Fibroblast of mammary gland (primary cell): ENCODE results near the gene ZNRF3.

Experiments
- DNase-seq: peaks from one replicate; pipeline ENCODE4 v3.0.0-alpha.2; 2010; ENCODE audit warnings: low read depth
- H3K4me3 ChIP-seq: 2 replicates; pipeline ENCODE4 v1.5.1; 2011; ENCODE audit warnings: low read depth, mild to moderate bottlenecking, low read length, moderate library complexity; ENCODE audit not compliant: control insufficient read depth
- CTCF ChIP-seq: conservative IDR thresholded peaks from 2 replicates; pipeline ENCODE4 v1.5.1; 2011; ENCODE audit warnings: low read depth, low read length, inconsistent platforms; ENCODE audit not compliant: control insufficient read depth, insufficient read depth

Gene ZNRF3

DNA sequence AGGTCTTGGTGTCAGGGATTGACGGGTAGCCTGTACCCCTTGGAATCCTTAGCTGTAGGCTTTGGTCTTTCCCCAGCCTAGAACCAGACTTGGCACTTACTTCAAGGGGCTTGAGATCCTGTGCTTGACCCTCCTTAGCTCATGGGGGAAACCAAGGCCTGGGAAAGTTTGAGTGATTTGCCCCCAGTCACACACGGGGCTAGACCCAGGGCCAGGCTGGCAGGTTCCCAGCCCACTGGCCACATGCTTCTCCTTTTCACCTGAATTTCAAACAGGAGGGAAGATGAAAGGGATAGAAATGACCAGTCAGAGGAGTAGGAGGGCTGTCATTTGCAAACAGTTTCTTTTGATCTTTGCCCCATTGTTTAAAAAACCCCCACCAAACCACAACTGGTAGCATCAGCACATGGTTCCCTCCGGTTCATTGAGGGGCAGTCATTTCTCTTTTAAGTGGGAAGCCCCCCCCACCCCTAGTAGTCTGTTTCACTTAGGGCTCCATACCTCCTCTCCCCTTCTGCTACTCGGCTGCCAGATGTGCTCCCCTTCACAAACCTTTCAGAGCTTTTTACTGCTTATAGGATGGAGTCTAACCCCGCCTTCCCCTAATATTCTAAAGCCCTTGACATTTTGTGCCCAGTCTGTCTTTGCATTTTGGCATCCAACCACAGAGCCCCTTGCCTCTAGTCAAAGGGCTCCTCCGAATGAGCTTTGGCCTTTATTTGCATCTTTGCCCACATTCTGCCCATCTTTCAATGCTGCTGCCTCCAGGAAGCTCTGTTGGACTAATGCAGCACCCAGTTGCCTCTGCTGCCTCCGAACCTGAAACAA, 37.6 kb downstream of the ZNRF3 start:
- DNase-seq, result no peak
- TF ChIP-seq CTCF, result no peak
- no peak overlapping the region for H3K4me3 ChIP-seq

- TF ChIP-seq CTCF, result no peak
- DNase-seq, result no peak
- H3K4me3 ChIP-seq, result no peak overlapping the region
Observed at GRCh38 chr22:28921585-28921879, 38.2 kb downstream of the ZNRF3 start.

DNA sequence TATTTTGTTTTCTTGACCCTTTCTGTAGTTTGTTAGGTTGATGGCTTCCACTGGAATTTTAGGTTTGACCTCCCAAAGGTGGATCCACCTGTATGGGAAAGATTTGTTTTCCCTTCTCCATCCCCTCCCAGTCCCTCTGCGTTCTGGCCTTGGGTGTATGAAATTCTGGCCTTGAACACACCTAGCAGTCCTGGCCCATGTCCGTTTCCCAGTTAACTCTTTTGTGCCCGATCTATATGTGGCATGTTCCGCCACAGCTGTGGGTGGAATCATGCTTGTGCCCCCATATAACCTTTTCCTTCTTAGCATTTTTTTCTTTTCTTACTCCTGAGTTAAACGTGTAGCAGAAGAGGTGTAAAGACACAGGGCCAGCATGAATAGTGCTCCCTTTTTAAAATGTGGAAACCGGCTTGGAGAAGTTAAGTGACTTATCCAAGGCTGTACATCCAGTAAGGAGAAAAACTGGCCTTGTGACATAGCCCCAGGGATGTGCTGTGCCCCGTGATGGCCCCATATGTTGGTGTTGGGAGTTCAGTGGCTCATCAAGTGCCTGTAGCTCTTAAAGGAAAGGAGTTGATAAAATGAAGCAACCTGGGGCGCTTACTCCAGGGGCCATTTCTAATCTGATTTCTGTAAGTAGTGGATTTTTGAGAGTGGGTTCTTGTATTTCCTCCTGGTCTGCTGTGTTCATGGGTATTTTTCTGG, 39.3 kb downstream of the ZNRF3 start:
- no peak overlapping the region for H3K4me3 ChIP-seq
- no peak for DNase-seq
- no peak for TF ChIP-seq CTCF

GRCh38 chr22:28923826-28924732, 40.7 kb downstream of the ZNRF3 start:
- H3K4me3 ChIP-seq, result no peak overlapping the region
- TF ChIP-seq CTCF, result no peak
- DNase-seq, result no peak

GRCh38 chr22:28925916-28926315, 42.5 kb downstream of the ZNRF3 start:
- TF ChIP-seq CTCF, result no peak
- no peak overlapping the region for H3K4me3 ChIP-seq
- DNase-seq, result no peak

GRCh38 chr22:28927630-28928029, 44.3 kb downstream of the ZNRF3 start:
- no peak for DNase-seq
- no peak overlapping the region for H3K4me3 ChIP-seq
- no peak for TF ChIP-seq CTCF
